Measurements from ENCODE around the gene FRMD3.
A peak's percentile ranks its signal among the peaks of the same experiment; 100 is the strongest.

Gene FRMD3

GRCh38 chr9:83327323-83327722, 210.9 kb downstream of the FRMD3 start:
- no peak for DNase-seq

- DNase-seq: no peak
Measured at GRCh38 chr9:83323148-83323547, 215.1 kb downstream of the FRMD3 start.

- DNase-seq: no peak
Measured at GRCh38 chr9:83322438-83322837, 215.8 kb downstream of the FRMD3 start.

- no peak for DNase-seq
Measured at GRCh38 chr9:83317244-83317643, 221.0 kb downstream of the FRMD3 start.

GRCh38 chr9:83315649-83316048, 222.6 kb downstream of the FRMD3 start:
- no peak for DNase-seq

GRCh38 chr9:83313781-83314180, 224.4 kb downstream of the FRMD3 start:
- DNase-seq: no peak

DNA sequence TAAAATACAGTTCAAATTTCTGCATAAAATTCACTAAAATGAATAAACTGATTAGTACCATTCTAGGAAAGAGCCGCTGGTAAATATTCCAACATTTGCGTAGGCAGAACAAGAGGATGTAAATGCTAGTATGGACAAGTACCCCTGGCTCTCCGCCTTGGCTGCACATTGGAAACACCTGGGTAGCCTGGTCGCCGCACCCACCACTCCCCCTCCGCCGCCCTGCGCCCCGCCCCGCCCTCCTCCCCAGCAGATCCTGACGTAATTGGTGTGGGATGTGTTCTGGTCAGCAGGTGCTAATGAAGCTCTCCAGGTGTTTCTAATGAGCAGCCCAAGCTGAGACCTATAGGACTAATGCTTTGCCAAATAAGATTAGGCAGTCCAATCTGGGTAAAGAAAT, 225.7 kb downstream of the FRMD3 start:
- no peak for DNase-seq

DNA sequence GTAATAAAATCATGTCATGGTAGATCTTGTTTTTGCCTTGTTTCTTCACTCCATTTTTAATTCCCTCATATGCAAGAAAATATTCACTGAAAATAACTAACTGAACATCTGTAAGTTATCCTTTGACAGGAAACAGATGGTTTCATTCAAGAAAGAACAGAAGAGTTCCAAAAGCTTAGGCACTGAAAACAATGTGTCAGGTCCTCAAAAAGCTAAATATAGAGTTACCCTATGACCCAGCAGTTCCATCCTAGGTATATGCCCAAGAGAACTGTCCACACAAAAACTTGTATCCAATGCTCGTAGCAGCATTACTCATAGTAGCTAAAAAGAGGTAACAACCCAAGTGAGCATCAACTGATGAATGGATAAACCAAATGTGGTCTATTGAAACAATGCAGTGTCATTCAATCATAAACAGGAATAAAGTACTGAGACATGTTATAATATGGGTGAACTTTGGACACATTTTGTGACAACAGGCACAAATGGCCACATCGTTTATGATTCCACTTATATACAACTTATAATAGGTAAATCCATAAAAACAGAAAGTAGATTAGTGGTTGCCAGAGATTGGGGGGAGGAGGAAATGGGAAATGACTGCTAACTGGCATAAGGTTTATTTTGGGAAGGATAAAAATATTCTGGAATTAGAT, 231.0 kb downstream of the FRMD3 start:
- DNase-seq: no peak

GRCh38 chr9:83304686-83305085, 233.5 kb downstream of the FRMD3 start:
- DNase-seq: no peak

GRCh38 chr9:83299571-83299970, 238.6 kb downstream of the FRMD3 start:
- no peak for DNase-seq

DNA sequence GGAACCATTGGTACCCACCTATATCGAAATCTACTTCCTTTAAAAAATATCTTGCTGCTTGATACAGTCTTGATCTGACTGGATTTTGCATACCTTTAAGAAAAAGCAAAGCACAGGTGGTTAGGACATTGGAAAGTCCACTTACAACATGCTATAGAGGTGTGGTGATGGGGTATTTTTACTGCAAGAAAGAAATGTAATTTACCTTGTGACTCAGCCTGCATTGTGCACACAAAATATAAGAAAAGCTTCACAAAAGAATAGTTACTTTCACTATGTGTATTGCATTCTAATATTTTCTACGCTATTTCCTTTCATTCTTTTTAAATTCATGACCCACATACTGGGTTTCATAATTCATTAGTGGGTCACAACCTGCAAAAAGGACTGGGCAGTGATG, 239.1 kb downstream of the FRMD3 start:
- DNase-seq: no peak

DNA sequence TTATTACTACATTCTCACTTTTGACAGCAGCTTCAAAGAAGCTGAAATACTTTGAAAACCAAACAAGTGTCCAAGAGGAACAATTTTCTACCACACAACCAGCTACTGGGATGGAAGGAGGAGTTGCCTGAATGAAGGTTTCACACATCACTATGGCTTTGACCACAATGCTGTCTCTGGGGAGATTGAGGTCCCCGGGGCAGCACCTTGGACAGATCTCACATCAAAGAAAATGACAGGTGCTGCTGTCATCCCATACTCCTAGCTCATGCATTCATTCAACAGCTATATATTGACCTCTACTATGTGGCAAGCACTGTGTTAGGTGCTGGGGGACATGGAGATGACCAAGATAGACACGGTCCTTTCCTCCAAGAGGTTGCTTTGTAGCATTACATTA, 242.1 kb downstream of the FRMD3 start:
- DNase-seq: no peak

DNA sequence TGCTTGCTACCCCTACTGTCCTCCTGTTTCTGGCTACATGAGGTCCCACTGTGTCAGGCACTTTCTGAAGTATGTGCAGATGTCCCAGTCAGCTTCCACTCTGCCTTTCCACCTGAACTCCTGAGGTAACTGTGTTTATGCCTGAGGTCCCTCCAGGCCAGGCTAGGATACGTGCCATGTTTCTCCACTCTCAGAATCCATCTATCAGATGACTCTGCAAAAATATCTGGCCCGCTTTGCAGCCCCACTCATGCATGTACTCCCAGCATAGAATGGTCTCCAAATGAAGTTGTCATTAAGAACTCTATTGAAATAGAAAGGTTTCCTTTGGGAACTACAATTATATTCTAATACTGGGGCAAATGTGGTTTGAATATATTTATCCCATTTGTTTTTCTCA, 243.4 kb downstream of the FRMD3 start:
- no peak for DNase-seq

DNA sequence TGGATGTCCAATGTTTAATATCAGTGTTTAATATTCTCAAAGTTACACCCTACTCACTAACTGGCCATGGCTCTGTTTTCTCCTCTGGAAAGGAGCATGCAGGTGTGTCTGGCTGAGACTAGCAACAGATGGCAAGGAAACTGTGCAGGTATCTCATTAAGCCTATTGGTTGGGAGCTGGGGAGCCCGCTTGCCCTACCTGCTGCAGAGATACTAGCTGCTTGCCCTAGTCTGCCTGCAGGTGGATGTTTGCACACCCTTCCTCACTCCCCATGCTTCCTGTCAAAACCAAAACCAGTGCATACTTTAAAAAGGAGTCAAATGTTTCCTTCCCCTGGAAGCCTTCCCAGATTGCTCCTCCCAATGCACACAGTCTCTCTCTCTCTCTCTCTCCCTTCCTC, 247.0 kb downstream of the FRMD3 start:
- no peak for DNase-seq

DNA sequence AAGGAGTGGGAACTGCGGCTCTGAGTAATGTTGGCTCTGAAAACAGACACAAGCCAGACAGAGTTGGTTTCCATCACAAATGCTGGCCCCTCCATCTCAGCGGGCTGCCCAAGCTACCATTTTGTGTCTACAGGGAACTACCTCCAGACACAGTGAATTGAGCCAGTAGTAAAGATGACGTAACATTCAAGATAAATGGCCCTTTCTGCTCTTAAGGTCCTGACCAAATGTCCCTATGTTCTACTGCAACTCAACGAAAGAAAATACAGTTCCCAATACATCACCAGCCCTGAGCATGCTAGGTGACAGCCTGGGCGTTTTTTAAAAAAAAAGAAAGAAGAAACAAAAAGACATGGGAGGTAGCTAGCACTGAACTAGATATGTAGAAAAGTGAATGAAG, 247.5 kb downstream of the FRMD3 start:
- no peak for DNase-seq

DNA sequence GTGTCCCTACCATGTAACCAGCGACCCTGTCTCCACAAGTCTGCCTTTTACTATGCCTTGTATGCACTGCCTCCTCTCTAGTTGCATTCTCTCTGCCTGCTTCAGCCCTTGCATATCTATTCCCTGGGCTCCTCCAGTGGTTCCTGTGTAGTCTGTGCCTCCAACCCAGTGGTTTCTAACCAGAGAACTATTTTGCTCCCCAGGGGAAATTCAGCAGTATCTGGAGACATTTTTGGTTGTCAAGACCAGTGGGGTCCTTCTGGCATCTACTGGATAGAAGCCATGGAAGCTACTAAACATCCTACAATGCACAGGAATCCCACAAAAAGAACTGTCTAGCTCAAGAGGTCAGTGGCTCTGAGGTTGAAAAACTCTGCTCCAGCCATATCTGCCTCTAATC, 251.2 kb downstream of the FRMD3 start:
- no peak for DNase-seq

DNA sequence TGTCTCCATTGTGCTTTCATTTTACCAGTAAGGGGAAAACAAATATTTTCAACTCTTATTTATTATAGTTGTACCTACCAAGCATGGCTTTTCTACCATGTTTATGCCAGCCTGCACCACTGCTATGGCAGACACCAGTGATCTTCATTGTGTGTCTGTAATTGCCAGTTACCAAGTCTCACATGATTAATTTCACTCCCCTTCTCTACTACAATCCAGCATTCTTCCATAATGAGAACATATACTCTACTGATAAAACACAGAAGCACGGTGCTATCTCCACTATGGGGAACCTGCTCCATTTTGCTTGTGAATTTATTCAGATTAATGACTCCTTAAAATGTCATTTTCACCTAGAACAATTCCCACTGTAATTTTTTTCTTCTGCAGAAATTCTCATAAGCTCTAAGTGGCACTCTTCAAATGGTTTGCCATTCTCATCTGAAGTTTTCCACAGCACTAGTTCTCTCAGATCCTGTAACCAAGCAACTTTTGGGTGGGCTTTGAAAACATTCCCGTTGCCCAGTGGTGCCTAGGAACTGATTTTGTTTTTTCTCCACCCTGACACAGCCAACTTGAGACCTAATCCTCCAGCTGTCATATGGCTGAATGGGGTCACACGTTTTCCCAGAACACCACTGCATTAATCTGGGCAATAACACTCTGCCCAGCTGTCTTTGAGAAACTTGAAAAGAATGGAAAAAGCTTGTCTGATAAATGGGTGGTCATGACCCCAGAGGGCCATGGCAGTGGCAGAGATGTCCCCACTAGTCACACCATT, 252.6 kb downstream of the FRMD3 start:
- DNase-seq: no peak

GRCh38 chr9:83284746-83285145, 253.5 kb downstream of the FRMD3 start:
- DNase-seq: no peak

GRCh38 chr9:83283528-83283927, 254.7 kb downstream of the FRMD3 start:
- DNase-seq: no peak

DNA sequence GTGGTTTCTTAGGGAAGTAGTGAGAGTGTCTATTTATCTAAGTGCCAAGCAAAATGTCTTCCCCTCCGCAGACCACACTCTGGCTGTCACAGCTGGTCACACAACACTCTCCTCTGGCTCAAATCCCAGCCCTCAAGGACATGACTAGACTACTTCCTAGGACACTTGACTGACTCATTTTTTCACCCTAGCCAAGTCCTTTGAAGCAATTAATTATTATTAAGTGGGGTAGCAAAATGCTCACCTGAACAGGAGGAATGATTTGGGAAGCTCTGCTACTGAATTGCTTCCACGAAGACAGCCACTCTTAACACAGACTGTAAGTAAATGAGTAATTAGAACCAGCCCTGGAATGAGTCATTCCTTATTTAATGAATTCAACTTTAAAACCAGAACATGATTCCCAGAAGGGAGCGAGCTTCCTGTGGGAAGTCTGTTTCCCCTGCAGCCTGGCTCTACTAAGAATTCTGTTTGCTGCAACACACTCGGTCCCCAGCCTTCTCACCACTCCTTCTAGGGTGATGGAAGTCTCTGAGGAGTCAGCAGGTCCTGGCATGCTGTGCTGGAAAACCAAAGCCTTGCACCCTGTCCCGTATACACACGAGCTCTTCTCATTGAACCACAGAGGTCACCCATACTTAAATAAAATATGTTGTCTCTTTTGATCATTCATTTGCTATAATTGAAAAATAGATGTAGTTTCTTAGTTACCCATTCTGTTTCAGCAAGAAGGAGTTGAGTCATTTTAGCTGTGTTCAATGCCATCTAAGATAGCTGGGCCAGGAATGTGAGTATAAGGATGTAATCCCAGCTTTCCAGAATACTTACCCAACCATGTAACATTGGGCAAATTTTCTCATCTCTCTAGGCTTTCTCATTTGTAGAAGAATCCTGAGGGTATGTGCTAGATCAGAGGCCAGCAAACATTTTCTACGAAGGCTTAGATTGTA, 256.6 kb downstream of the FRMD3 start:
- peak; percentile 8 for DNase-seq

GRCh38 chr9:83280790-83281189, 257.4 kb downstream of the FRMD3 start:
- no peak for DNase-seq

DNA sequence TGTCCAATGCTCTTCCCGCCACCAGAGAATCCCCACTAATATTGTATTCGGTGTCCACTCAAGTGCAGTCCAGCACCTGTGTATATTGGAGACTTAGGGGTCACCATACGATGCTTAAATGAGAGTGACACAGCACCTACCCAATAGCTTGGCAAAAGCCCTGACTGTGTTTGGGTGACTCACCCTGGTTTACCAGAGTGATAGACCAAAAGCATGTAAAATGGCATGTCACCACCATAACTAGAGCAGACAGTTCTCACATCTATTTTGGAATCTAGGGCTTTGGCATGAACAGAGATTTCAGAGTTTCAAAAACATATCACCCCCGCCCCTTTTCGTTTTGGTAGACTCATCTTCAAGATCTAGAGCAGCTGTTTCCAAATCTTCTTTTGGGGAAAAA, 257.9 kb downstream of the FRMD3 start:
- DNase-seq: no peak

DNA sequence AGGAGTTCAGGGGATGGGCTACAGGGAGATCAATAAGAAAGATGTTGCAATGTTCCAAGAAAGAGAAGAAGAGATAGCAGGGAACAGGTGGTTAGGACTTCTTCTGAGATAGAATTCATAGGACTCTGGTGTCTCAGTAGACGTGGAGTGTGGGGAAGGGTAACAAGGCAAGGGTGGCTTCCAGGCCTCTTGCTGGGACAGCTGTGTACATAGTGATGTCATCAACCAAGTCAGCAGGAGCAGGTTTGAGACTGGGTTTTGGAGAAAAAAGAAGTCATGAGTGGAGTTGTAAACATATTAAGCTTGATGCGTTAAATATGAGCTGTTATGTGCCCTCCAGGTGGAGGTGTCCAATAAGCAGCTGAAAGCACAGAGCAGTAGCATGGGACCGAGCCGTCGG, 263.4 kb downstream of the FRMD3 start:
- no peak for DNase-seq

GRCh38 chr9:83271665-83272071, 266.5 kb downstream of the FRMD3 start:
- DNase-seq: no peak
